B cell (primary cell): ENCODE measurements around the gene MLEC.

ENCODE experiments used
- CTCF ChIP-seq: fragments of 200-600 bp; IDR thresholded peaks from one replicate; pipeline ENCODE4 v1.8.0; 2022; ENCODE audit warnings: antibody characterized with exemption, mild to moderate bottlenecking
- EZH2 ChIP-seq: IDR thresholded peaks from 2 replicates; pipeline ENCODE4 v1.6.1; 2012; ENCODE audit warnings: borderline replicate concordance, low read depth, mild to moderate bottlenecking, moderate library complexity, low read length; ENCODE audit not compliant: insufficient read depth, poor library complexity, severe bottlenecking

GRCh38 chr12:120649442-120650232 is 37.3 kb upstream of the MLEC start:
- peak; percentile 52 for TF ChIP-seq CTCF
- TF ChIP-seq EZH2, result no peak
